Activated CD8-positive, alpha-beta memory T cell treated with anti-CD3 and anti-CD28 coated beads for 4 hours (primary cell): ENCODE measurements around the gene TMEM184A.

ENCODE experiments used
- DNase-seq, 2 donors: peaks; one replicate each; pipeline ENCODE4 v3.0.0-alpha.2; 2020; ENCODE audit warnings: low read depth in 2 of 2

Gene TMEM184A

GRCh38 chr7:1567896-1568510 is 12.0 kb upstream of the TMEM184A start:
- no peak for DNase-seq

- DNase-seq = no peak
Measured at GRCh38 chr7:1567049-1567771, 11.2 kb upstream of the TMEM184A start.

- DNase-seq = no peak
Measured at GRCh38 chr7:1566687-1567048, 10.7 kb upstream of the TMEM184A start.

- no peak for DNase-seq
Measured at GRCh38 chr7:1564603-1565022, 8.6 kb upstream of the TMEM184A start.

- no peak for DNase-seq
Measured at GRCh38 chr7:1563981-1564602, 8.1 kb upstream of the TMEM184A start.

- no peak for DNase-seq
Measured at GRCh38 chr7:1562597-1563051, 6.6 kb upstream of the TMEM184A start.

- DNase-seq = no peak
Measured at GRCh38 chr7:1562116-1562515, 6.1 kb upstream of the TMEM184A start.

GRCh38 chr7:1561036-1561940 is 5.3 kb upstream of the TMEM184A start:
- no peak for DNase-seq

GRCh38 chr7:1560620-1561031 is 4.6 kb upstream of the TMEM184A start:
- no peak for DNase-seq

GRCh38 chr7:1559626-1560590 is 3.9 kb upstream of the TMEM184A start:
- no peak for DNase-seq

- DNase-seq = no peak
Measured at GRCh38 chr7:1558841-1559625, 3.0 kb upstream of the TMEM184A start.

GRCh38 chr7:1558181-1558811 is 2.3 kb upstream of the TMEM184A start:
- no peak for DNase-seq

GRCh38 chr7:1557771-1558170 is 1.8 kb upstream of the TMEM184A start:
- DNase-seq = no peak

- no peak for DNase-seq
Measured at GRCh38 chr7:1557006-1557405, 1.0 kb upstream of the TMEM184A start.

- no peak for DNase-seq
Measured at GRCh38 chr7:1555046-1555812, 776 bp downstream of the TMEM184A start.

- DNase-seq = no peak
Measured at GRCh38 chr7:1554333-1555045, 1.5 kb downstream of the TMEM184A start.

- DNase-seq = no peak
Measured at GRCh38 chr7:1553512-1554210, 2.3 kb downstream of the TMEM184A start.

GRCh38 chr7:1552200-1552599 is 3.8 kb downstream of the TMEM184A start:
- no peak for DNase-seq
